Liver (tissue), 3 donors: Measurements from ENCODE around the gene MESD.

Source experiments
- CTCF ChIP-seq: fragments of 150-350 bp; IDR thresholded peaks from 2 replicates; pipeline ENCODE4 v1.5.1; 2017; ENCODE audit warnings: improper control_type of control experiment, low read depth, low read length; ENCODE audit not compliant: missing input control
- RAD21 ChIP-seq, 2 donors: IDR thresholded peaks; 2 replicates each; pipeline ENCODE4 v1.6.1; 2016; ENCODE audit warnings: antibody characterized with exemption in 2 of 2, mild to moderate bottlenecking in 2 of 2
- REST ChIP-seq: IDR thresholded peaks from 2 replicates; pipeline ENCODE4 v1.6.1; 2016; ENCODE audit warnings: antibody characterized with exemption, mild to moderate bottlenecking
- RXRA ChIP-seq, 2 donors: IDR thresholded peaks; 2 replicates each; pipeline ENCODE4 v1.6.1; 2017 to 2018; ENCODE audit warnings: antibody characterized with exemption in 2 of 2, mild to moderate bottlenecking in 1 of 2
- TAF1 ChIP-seq: conservative IDR thresholded peaks from 2 replicates; pipeline ENCODE4 v1.6.1; 2016; ENCODE audit warnings: antibody characterized with exemption, mild to moderate bottlenecking
- ZBTB33 ChIP-seq: IDR thresholded peaks from 2 replicates; pipeline ENCODE4 v1.6.1; 2016; ENCODE audit warnings: antibody characterized with exemption
- donor health status: healthy.
- donor health status: healthy.

- TF ChIP-seq CTCF (no peak), REST (no peak), RAD21 (IDR thresholded peaks at IDR 0.05) (no peak), TAF1 (no peak), RXRA (IDR thresholded peaks at IDR 0.05) (no peak), ZBTB33 (no peak)
Measured at GRCh38 chr15:80984856-80985255, 4.8 kb downstream of the MESD start.
